Peyer's patch (tissue), 4 donors: Measurements from ENCODE around the gene P2RX1. TPM values are rescaled to one million over a fixed set of nuclear protein-coding genes. Genes with fewer than 3 reads are reported as not detected.
"Not testable (repeated sequence)": the region's sequence is repeated elsewhere in the genome, so short reads cannot be mapped to it uniquely, and the experiment has no call there.

ENCODE experiments used
- DNase-seq, 3 donors: peaks; one replicate each; pipeline ENCODE4 v3.0.0-alpha.2; 2017 to 2019
- H3K27ac ChIP-seq, 4 donors: fragments of 200-600 bp; sonication (generic); one replicate each; pipeline ENCODE4 v1.5.1; 2016 to 2019
- H3K27me3 ChIP-seq, 2 donors: fragments of 200-600 bp; sonication (generic); one replicate each; pipeline ENCODE4 v1.5.1; 2019
- H3K36me3 ChIP-seq, 3 donors: fragments of 200-600 bp; sonication (generic); one replicate each; pipeline ENCODE4 v1.5.1; 2016 to 2019
- H3K4me1 ChIP-seq, 4 donors: fragments of 200-600 bp; sonication (generic); one replicate each; pipeline ENCODE4 v1.5.1; 2016 to 2019
- H3K4me3 ChIP-seq, 4 donors: fragments of 200-600 bp; sonication (generic); 1 replicate in 3 of 4; 2 replicates in 1 of 4; pipeline ENCODE4 v1.5.1; 2016 to 2019; ENCODE audit warnings: mild to moderate bottlenecking in 1 of 4
- H3K9me3 ChIP-seq, 4 donors: fragments of 200-600 bp; sonication (generic); one replicate each; pipeline ENCODE4 v1.5.1; 2016 to 2019; ENCODE audit warnings: mild to moderate bottlenecking in 1 of 4
- POLR2A ChIP-seq, 2 donors: fragments of 450-650 bp; IDR thresholded peaks; one replicate each; pipeline ENCODE4 v1.5.1; 2017; ENCODE audit warnings: antibody characterized with exemption in 2 of 2, mild to moderate bottlenecking in 2 of 2, moderate library complexity in 2 of 2
- total RNA-seq, 4 donors: library from RNA; depleted of rRNA; stranded (reverse); fragments of >200 nt; gene quantifications; one replicate each; pipeline ENCODE4 v1.1.0, GENCODE V29; 2016
- TF ChIP-seq, protein P1 (sequence below), 6 experiments: fragments of 450-650 bp in 4 of 6; fragments of 200-600 bp in 2 of 6; sonication (generic) in 1 of 6; IDR thresholded peaks; one replicate each; pipeline ENCODE4 v1.5.1; 2017 to 2019; ENCODE audit warnings: antibody characterized with exemption in 6 of 6, mild to moderate bottlenecking in 3 of 6, moderate library complexity in 1 of 6

The P2RX1 gene
- total RNA-seq, 4 donors from 2014 or later = 0.88 to 27.2 (median 4.3) TPM

DNA sequence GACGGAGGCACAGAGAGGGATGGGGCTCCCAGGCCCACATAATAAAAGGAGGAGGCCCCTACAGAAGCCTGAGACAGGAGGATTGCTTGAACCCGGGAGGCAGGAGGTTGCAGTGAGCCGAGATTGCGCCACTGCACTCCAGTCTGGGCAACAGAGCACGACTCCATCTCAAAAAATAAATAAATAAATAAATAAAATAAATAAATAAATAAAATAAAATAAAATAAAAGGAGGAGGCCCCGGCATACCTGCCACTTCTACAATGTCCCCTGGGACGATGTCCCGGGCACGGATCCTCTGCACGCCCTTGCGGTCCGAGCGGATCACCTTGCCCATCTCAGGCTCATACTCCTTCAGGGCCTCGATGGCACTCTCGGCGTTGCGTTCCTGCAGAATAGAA, 34.7 kb upstream of the P2RX1 start:
- no peak overlapping the region for H3K4me3 ChIP-seq
- DNase-seq = no peak
- no peaks in the 10 kb centered on the region for H3K9me3 ChIP-seq
- H3K27me3 ChIP-seq = no peaks in the 10 kb centered on the region
- H3K27ac ChIP-seq = no peak overlapping the region
- TF ChIP-seq, protein P1, sequence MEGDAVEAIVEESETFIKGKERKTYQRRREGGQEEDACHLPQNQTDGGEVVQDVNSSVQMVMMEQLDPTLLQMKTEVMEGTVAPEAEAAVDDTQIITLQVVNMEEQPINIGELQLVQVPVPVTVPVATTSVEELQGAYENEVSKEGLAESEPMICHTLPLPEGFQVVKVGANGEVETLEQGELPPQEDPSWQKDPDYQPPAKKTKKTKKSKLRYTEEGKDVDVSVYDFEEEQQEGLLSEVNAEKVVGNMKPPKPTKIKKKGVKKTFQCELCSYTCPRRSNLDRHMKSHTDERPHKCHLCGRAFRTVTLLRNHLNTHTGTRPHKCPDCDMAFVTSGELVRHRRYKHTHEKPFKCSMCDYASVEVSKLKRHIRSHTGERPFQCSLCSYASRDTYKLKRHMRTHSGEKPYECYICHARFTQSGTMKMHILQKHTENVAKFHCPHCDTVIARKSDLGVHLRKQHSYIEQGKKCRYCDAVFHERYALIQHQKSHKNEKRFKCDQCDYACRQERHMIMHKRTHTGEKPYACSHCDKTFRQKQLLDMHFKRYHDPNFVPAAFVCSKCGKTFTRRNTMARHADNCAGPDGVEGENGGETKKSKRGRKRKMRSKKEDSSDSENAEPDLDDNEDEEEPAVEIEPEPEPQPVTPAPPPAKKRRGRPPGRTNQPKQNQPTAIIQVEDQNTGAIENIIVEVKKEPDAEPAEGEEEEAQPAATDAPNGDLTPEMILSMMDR (IDR thresholded peaks at IDR 0.05) = no peak
- no peak for TF ChIP-seq POLR2A (IDR thresholded peaks at IDR 0.05)
- H3K36me3 ChIP-seq = peaks cover 0 to 42% (median 0%) of the 10 kb centered on the region in 3 donors
- no peaks in the 10 kb centered on the region for H3K4me1 ChIP-seq

GRCh38 chr17:3950584-3950983, 34.3 kb upstream of the P2RX1 start:
- no peak overlapping the region for H3K4me3 ChIP-seq
- H3K27ac ChIP-seq = no peak overlapping the region
- no peaks in the 10 kb centered on the region for H3K4me1 ChIP-seq
- no peak for DNase-seq
- peaks cover 0 to 45% (median 0%) of the 10 kb centered on the region in 3 donors for H3K36me3 ChIP-seq
- TF ChIP-seq POLR2A (IDR thresholded peaks at IDR 0.05) = no peak
- TF ChIP-seq, protein P1 (IDR thresholded peaks at IDR 0.05) = no peak
- H3K9me3 ChIP-seq = no peaks in the 10 kb centered on the region
- H3K27me3 ChIP-seq = no peaks in the 10 kb centered on the region

- Histone ChIP-seq H3K36me3 (peaks cover 0 to 57% (median 0%) of the 10 kb centered on the region in 3 donors), H3K27ac (no peak overlapping the region), H3K27me3 (no peaks in the 10 kb centered on the region), H3K4me3 (no peak overlapping the region), H3K9me3 (no peaks in the 10 kb centered on the region), H3K4me1 (no peaks in the 10 kb centered on the region)
- no peak for DNase-seq
- no peak for TF ChIP-seq POLR2A (IDR thresholded peaks at IDR 0.05)
- TF ChIP-seq, protein P1 (IDR thresholded peaks at IDR 0.05) = no peak
Observed at GRCh38 chr17:3949418-3949817, 33.2 kb upstream of the P2RX1 start.

- not testable (repeated sequence) for DNase-seq
- peaks cover 0 to 61% (median 0%) of the 10 kb centered on the region in 3 donors for H3K36me3 ChIP-seq
Observed at GRCh38 chr17:3948551-3948950, 32.3 kb upstream of the P2RX1 start.

DNA sequence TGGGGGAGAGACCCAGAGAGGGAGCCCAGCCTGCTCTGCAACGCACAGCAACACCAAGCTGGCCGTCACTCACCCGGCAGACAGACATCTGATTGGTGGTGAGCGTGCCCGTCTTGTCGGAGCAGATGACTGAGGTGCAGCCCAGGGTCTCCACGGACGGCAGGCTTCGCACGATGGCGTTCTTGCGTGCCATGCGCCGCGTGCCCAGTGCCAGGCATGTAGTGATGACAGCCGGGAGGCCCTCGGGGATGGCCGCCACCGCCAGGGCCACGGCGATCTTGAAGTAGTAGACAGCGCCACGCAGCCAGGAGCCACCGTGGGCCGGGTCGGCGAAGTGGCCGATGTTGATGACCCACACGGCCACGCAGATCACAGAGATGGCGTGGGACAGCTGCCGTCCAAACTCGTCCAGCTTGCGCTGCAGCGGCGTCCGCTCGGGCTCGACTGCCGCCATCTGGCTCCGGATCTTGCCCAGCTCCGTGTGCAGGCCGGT, 31.1 kb upstream of the P2RX1 start:
- TF ChIP-seq, protein P1 (IDR thresholded peaks at IDR 0.05) = no peak
- TF ChIP-seq POLR2A (IDR thresholded peaks at IDR 0.05) = no peak
- H3K27ac ChIP-seq = no peak overlapping the region
- H3K27me3 ChIP-seq = no peaks in the 10 kb centered on the region
- H3K9me3 ChIP-seq = no peaks in the 10 kb centered on the region
- H3K4me1 ChIP-seq = no peaks in the 10 kb centered on the region
- H3K4me3 ChIP-seq = no peak overlapping the region
- DNase-seq = no peak
- peaks cover 0 to 70% (median 0%) of the 10 kb centered on the region in 3 donors for H3K36me3 ChIP-seq

More at GRCh38 chr17:3948551-3948950, 32.3 kb upstream of the P2RX1 start:
- H3K9me3 ChIP-seq, H3K4me3 ChIP-seq, H3K27me3 ChIP-seq, H3K27ac ChIP-seq, H3K4me1 ChIP-seq: not testable (repeated sequence)

DNA sequence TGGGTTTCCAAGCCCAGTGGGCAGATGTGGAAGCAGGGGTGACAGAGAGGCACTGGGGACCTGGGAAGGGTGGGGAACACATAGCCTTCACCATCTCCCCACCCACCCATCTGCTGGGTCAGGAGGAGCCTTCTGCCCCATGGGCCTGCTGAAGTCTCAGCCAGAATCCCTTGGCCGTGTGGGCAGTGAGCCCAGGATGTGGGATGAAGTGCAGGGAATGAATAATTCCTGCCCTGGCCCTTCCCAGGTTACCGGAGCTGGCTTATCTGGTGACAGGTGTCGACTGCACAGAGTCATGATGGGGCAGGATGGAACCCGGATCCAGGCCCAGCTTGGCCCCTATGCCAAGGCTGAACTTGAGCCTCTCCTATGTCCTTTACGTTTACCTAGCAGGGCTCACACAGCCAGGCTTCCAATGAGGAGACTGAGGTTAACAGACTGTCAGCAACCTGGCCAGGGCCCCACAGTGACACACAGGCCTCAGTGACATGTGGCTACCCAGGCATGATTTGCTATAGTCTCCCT, 30.5 kb upstream of the P2RX1 start:
- DNase-seq = no peak
- H3K36me3 ChIP-seq = peaks cover 0 to 76% (median 0%) of the 10 kb centered on the region in 3 donors
- no peak overlapping the region for H3K4me3 ChIP-seq
- H3K27ac ChIP-seq = no peak overlapping the region
- no peaks in the 10 kb centered on the region for H3K9me3 ChIP-seq
- H3K4me1 ChIP-seq = no peaks in the 10 kb centered on the region
- no peaks in the 10 kb centered on the region for H3K27me3 ChIP-seq
- no peak for TF ChIP-seq POLR2A (IDR thresholded peaks at IDR 0.05)
- TF ChIP-seq, protein P1 (IDR thresholded peaks at IDR 0.05) = no peak
